HEK293 (cell line): ENCODE data around the gene FRMD4B.
"Not testable (repeated sequence)": the region's sequence is repeated elsewhere in the genome, so short reads cannot be mapped to it uniquely, and the experiment has no call there.

Source experiments
- RBAK ChIP-seq: fragments of 450-650 bp; formaldehyde crosslinking; IDR thresholded peaks from 2 replicates; pipeline ENCODE4 v1.5.1; 2016; ENCODE audit warnings: missing biosample characterization, missing genetic modification characterization
- SETDB1 ChIP-seq: IDR thresholded peaks from one replicate; pipeline ENCODE4 v1.6.1; 2017; ENCODE audit warnings: mild to moderate bottlenecking, low read length, moderate library complexity, mixed read lengths; ENCODE audit not compliant: insufficient read length
- SP7 ChIP-seq: fragments of 450-650 bp; formaldehyde crosslinking; IDR thresholded peaks from 2 replicates; pipeline ENCODE4 v1.5.1; 2016; ENCODE audit warnings: missing biosample characterization, missing genetic modification characterization
- ZBTB21 ChIP-seq: fragments of 450-650 bp; formaldehyde crosslinking; IDR thresholded peaks from 2 replicates; pipeline ENCODE4 v1.5.1; 2017; ENCODE audit warnings: missing biosample characterization, missing genetic modification characterization
- ZBTB7A ChIP-seq: fragments of 450-650 bp; formaldehyde crosslinking; IDR thresholded peaks from 2 replicates; pipeline ENCODE4 v1.5.1; 2016; ENCODE audit warnings: low read depth, missing biosample characterization, missing genetic modification characterization
- ZFP3 ChIP-seq: fragments of 450-650 bp; formaldehyde crosslinking; IDR thresholded peaks from 2 replicates; pipeline ENCODE4 v1.5.1; 2016; ENCODE audit warnings: low read depth, missing biosample characterization, missing genetic modification characterization
- ZNF112 ChIP-seq: fragments of 450-650 bp; formaldehyde crosslinking; IDR thresholded peaks from 2 replicates; pipeline ENCODE4 v1.5.0; 2017; ENCODE audit warnings: missing biosample characterization, missing genetic modification characterization
- ZNF148 ChIP-seq: fragments of 450-650 bp; formaldehyde crosslinking; IDR thresholded peaks from 2 replicates; pipeline ENCODE4 v1.5.0; 2017; ENCODE audit warnings: missing biosample characterization, missing genetic modification characterization, borderline replicate concordance
- ZNF24 ChIP-seq: fragments of 450-650 bp; formaldehyde crosslinking; IDR thresholded peaks from 2 replicates; pipeline ENCODE4 v1.5.1; 2016; ENCODE audit warnings: missing biosample characterization, missing genetic modification characterization
- ZNF692 ChIP-seq: fragments of 450-650 bp; formaldehyde crosslinking; IDR thresholded peaks from 2 replicates; pipeline ENCODE4 v1.5.1; 2016; ENCODE audit warnings: missing biosample characterization, missing genetic modification characterization
- TF ChIP-seq, protein P1 (sequence below): fragments of 450-650 bp; formaldehyde crosslinking; IDR thresholded peaks from 2 replicates; pipeline ENCODE4 v1.5.1; 2016; ENCODE audit warnings: missing biosample characterization, missing genetic modification characterization
- TF ChIP-seq, protein P2 (sequence below): fragments of 450-650 bp; formaldehyde crosslinking; IDR thresholded peaks from 2 replicates; pipeline ENCODE4 v1.5.1; 2016; ENCODE audit warnings: missing biosample characterization, missing genetic modification characterization
- TF ChIP-seq, protein P3 (sequence below): fragments of 450-650 bp; formaldehyde crosslinking; IDR thresholded peaks from 2 replicates; pipeline ENCODE4 v1.5.1; 2016; ENCODE audit warnings: missing biosample characterization, missing genetic modification characterization
- TF ChIP-seq, protein P4 (sequence below): fragments of 450-650 bp; formaldehyde crosslinking; IDR thresholded peaks from 2 replicates; pipeline ENCODE4 v1.5.1; 2016; ENCODE audit warnings: missing biosample characterization, missing genetic modification characterization, borderline replicate concordance

DNA sequence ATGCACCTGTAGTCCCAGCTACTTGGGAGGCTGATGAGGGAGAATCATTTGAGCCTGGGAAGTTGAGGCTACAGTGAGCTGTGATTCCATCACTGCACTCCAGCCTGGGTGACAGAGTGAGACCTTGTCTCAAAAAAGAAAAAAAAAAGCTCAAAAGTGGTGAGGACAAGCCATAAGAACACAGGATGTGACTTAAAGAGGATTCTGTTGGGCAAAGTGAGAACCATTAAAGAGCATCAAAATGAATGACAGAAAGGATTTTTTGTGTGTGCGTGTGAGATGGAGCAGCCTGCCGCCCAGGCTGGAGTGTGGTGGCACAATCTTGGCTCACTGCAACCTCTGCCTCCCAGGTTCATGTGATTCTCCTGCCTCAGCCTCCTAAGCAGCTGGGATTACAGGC, 119.8 kb downstream of the FRMD4B start:
- TF ChIP-seq, protein P1, sequence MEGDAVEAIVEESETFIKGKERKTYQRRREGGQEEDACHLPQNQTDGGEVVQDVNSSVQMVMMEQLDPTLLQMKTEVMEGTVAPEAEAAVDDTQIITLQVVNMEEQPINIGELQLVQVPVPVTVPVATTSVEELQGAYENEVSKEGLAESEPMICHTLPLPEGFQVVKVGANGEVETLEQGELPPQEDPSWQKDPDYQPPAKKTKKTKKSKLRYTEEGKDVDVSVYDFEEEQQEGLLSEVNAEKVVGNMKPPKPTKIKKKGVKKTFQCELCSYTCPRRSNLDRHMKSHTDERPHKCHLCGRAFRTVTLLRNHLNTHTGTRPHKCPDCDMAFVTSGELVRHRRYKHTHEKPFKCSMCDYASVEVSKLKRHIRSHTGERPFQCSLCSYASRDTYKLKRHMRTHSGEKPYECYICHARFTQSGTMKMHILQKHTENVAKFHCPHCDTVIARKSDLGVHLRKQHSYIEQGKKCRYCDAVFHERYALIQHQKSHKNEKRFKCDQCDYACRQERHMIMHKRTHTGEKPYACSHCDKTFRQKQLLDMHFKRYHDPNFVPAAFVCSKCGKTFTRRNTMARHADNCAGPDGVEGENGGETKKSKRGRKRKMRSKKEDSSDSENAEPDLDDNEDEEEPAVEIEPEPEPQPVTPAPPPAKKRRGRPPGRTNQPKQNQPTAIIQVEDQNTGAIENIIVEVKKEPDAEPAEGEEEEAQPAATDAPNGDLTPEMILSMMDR (tag by site-specific recombination), result not testable (repeated sequence)
- not testable (repeated sequence) for TF ChIP-seq SETDB1; ZNF692 (tag by site-specific recombination); ZNF148 (tag by site-specific recombination); RBAK (tag by site-specific recombination); ZNF112; ZBTB7A (tag by site-specific recombination); ZFP3 (tag by site-specific recombination); ZNF24; SP7; ZBTB21 (tag by site-specific recombination)
- TF ChIP-seq, protein P2, sequence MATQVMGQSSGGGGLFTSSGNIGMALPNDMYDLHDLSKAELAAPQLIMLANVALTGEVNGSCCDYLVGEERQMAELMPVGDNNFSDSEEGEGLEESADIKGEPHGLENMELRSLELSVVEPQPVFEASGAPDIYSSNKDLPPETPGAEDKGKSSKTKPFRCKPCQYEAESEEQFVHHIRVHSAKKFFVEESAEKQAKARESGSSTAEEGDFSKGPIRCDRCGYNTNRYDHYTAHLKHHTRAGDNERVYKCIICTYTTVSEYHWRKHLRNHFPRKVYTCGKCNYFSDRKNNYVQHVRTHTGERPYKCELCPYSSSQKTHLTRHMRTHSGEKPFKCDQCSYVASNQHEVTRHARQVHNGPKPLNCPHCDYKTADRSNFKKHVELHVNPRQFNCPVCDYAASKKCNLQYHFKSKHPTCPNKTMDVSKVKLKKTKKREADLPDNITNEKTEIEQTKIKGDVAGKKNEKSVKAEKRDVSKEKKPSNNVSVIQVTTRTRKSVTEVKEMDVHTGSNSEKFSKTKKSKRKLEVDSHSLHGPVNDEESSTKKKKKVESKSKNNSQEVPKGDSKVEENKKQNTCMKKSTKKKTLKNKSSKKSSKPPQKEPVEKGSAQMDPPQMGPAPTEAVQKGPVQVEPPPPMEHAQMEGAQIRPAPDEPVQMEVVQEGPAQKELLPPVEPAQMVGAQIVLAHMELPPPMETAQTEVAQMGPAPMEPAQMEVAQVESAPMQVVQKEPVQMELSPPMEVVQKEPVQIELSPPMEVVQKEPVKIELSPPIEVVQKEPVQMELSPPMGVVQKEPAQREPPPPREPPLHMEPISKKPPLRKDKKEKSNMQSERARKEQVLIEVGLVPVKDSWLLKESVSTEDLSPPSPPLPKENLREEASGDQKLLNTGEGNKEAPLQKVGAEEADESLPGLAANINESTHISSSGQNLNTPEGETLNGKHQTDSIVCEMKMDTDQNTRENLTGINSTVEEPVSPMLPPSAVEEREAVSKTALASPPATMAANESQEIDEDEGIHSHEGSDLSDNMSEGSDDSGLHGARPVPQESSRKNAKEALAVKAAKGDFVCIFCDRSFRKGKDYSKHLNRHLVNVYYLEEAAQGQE (tag by site-specific recombination), result not testable (repeated sequence)
- TF ChIP-seq, protein P3, sequence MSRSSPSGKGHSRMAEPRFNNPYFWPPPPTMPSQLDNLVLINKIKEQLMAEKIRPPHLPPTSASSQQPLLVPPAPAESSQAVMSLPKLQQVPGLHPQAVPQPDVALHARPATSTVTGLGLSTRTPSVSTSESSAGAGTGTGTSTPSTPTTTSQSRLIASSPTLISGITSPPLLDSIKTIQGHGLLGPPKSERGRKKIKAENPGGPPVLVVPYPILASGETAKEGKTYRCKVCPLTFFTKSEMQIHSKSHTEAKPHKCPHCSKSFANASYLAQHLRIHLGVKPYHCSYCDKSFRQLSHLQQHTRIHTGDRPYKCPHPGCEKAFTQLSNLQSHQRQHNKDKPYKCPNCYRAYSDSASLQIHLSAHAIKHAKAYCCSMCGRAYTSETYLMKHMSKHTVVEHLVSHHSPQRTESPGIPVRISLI (tag by site-specific recombination), result not testable (repeated sequence)
- TF ChIP-seq, protein P4, sequence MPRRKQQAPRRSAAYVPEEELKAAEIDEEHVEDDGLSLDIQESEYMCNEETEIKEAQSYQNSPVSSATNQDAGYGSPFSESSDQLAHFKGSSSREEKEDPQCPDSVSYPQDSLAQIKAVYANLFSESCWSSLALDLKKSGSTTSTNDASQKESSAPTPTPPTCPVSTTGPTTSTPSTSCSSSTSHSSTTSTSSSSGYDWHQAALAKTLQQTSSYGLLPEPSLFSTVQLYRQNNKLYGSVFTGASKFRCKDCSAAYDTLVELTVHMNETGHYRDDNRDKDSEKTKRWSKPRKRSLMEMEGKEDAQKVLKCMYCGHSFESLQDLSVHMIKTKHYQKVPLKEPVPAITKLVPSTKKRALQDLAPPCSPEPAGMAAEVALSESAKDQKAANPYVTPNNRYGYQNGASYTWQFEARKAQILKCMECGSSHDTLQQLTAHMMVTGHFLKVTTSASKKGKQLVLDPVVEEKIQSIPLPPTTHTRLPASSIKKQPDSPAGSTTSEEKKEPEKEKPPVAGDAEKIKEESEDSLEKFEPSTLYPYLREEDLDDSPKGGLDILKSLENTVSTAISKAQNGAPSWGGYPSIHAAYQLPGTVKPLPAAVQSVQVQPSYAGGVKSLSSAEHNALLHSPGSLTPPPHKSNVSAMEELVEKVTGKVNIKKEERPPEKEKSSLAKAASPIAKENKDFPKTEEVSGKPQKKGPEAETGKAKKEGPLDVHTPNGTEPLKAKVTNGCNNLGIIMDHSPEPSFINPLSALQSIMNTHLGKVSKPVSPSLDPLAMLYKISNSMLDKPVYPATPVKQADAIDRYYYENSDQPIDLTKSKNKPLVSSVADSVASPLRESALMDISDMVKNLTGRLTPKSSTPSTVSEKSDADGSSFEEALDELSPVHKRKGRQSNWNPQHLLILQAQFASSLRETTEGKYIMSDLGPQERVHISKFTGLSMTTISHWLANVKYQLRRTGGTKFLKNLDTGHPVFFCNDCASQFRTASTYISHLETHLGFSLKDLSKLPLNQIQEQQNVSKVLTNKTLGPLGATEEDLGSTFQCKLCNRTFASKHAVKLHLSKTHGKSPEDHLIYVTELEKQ, result not testable (repeated sequence)
